Fibroblast of villous mesenchyme (primary cell): ENCODE data around the gene SEC22B. TPM values are rescaled to one million over a fixed set of nuclear protein-coding genes. Genes with fewer than 3 reads are reported as not detected.
"Not testable (repeated sequence)": the region's sequence is repeated elsewhere in the genome, so short reads cannot be mapped to it uniquely, and the experiment has no call there.

ENCODE experiments used
- DNase-seq: peaks from one replicate; pipeline ENCODE4 v3.0.0-alpha.2; 2010; ENCODE audit warnings: low read depth
- H3K4me3 ChIP-seq: 2 replicates; pipeline ENCODE4 v1.5.1; 2011; ENCODE audit warnings: low read depth, mild to moderate bottlenecking, low read length
- CTCF ChIP-seq: IDR thresholded peaks from 2 replicates; pipeline ENCODE4 v1.5.1; 2012; ENCODE audit warnings: low read depth, mild to moderate bottlenecking, low read length; ENCODE audit not compliant: insufficient read depth
- total RNA-seq: library from RNA; depleted of rRNA; stranded (reverse); fragments of >200 nt; gene quantifications from 2 replicates; pipeline ENCODE4 v1.2.3, GENCODE V29; 2012

SEC22B gene
- 47.4 and 77.3 TPM in 2 replicates for total RNA-seq

GRCh38 chr1:120176092-120176855 is at the start of gene SEC22B:
Gene SEC22B (minus strand): TSS chr1:120176520. CDS start chr1:120176381, 139 bp downstream.
- TF ChIP-seq CTCF: no peak
- DNase-seq: peak; percentile 97
- H3K4me3 ChIP-seq: peak within 1 kb of the TSS; percentile 99

GRCh38 chr1:120217933-120218332 is 41.6 kb upstream of the SEC22B start:
- H3K4me3 ChIP-seq, DNase-seq: not testable (repeated sequence)

- H3K4me3 ChIP-seq, DNase-seq: not testable (repeated sequence)
These were observed 41.0 kb upstream of the SEC22B start for GRCh38 chr1:120217175-120217929.

- H3K4me3 ChIP-seq, DNase-seq: not testable (repeated sequence)
These were observed 37.3 kb upstream of the SEC22B start for GRCh38 chr1:120213606-120214005.

GRCh38 chr1:120210754-120211153 is 34.4 kb upstream of the SEC22B start:
- H3K4me3 ChIP-seq, DNase-seq: not testable (repeated sequence)

- peak overlapping the region; percentile 49 for H3K4me3 ChIP-seq
- not testable (repeated sequence) for DNase-seq
These were observed 20.8 kb upstream of the SEC22B start for GRCh38 chr1:120196863-120197775.

- H3K4me3 ChIP-seq, DNase-seq: not testable (repeated sequence)
These were observed 12.3 kb upstream of the SEC22B start for GRCh38 chr1:120188626-120189025.

- not testable (repeated sequence) for H3K4me3 ChIP-seq, DNase-seq
These were observed 5.9 kb upstream of the SEC22B start for GRCh38 chr1:120182176-120182707.

GRCh38 chr1:120179811-120180690 is 3.7 kb upstream of the SEC22B start:
- H3K4me3 ChIP-seq: peak overlapping the region; percentile 17
- DNase-seq: peak; percentile 76

- DNase-seq: peak; percentile 90
- H3K4me3 ChIP-seq: no peak overlapping the region
- peak; percentile 15 for TF ChIP-seq CTCF
These were observed 2.8 kb upstream of the SEC22B start for GRCh38 chr1:120178799-120179756.

GRCh38 chr1:120178058-120178457 is 1.7 kb upstream of the SEC22B start:
- DNase-seq, H3K4me3 ChIP-seq: not testable (repeated sequence)

GRCh38 chr1:120175688-120176087 is 632 bp downstream of the SEC22B start:
- peak overlapping the region; percentile 99 for H3K4me3 ChIP-seq
- DNase-seq: peak; percentile 59

- H3K4me3 ChIP-seq, DNase-seq: not testable (repeated sequence)
These were observed 11.6 kb downstream of the SEC22B start for GRCh38 chr1:120164761-120165160.

- not testable (repeated sequence) for DNase-seq, H3K4me3 ChIP-seq
These were observed 14.3 kb downstream of the SEC22B start for GRCh38 chr1:120162015-120162414.
